ENCODE data around the gene BRD1. TPM values are rescaled to one million over a fixed set of nuclear protein-coding genes. Genes with fewer than 3 reads are reported as not detected.

BRD1 gene
- total and polyA plus RNA-seq, 2 experiments from 2014 or later: 12.3 to 33.8 TPM

DNA sequence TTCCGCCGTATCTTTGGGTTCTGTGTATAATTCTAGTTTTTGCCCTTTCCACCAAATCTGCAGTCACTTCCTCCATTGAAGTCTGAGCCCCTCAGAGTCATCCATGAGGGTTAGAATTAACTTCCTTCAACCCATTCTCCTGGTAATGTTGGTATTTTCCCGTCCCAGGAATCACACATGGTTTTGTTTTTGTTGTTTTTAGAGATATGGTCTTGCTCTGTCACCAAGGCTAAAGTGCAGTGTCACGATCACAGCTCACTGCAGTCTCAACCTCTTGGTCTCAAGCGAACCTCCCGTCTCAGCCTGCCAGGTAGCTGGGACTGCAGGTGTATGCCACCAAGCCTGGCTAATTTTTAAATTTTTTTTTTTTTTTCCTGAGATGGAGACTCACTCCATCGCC lies 44.7 kb upstream of the BRD1 start:
- H3K9me3 Mint-ChIP-seq: peaks cover 23% of the 10 kb centered on the region
- no peaks in the 10 kb centered on the region for H3K27me3 ChIP-seq (ENCODE audit: insufficient read depth)
- no peaks in the 10 kb centered on the region; the same call in 1 of the 2 replicates for H3F3A ChIP-seq (replicated peaks; ENCODE audit: low read depth)
- no peak overlapping the region for H3K27ac Mint-ChIP-seq
- ATAC-seq (no peak), DNase-seq (ENCODE audit: low spot score) (no peak)
- no peak overlapping the region for H3K4me3 Mint-ChIP-seq
- no peaks in the 10 kb centered on the region for H3K27me3 Mint-ChIP-seq (ENCODE audit: insufficient read depth, low read depth, poor library complexity)
- peaks cover 42% of the 10 kb centered on the region for H4K20me1 ChIP-seq (replicated peaks; ENCODE audit: insufficient read depth)
- peaks cover 95% of the 10 kb centered on the region for H3K79me2 ChIP-seq (replicated peaks; ENCODE audit: insufficient read depth)
- H2AFZ ChIP-seq: no peak overlapping the region
- peaks cover under 1% of the 10 kb centered on the region; the same call in 1 of the 3 replicates for H3K4me1 Mint-ChIP-seq
- H3K27ac ChIP-seq (ENCODE audit: low read depth): no peak overlapping the region
- no peak overlapping the region for H3K4me2 ChIP-seq
- peaks cover 4% of the 10 kb centered on the region; the same call in 1 of the 2 replicates for H3K9me2 ChIP-seq (ENCODE audit: insufficient read depth)
- H3K36me3 Mint-ChIP-seq (ENCODE audit: low read depth): peaks cover 55% of the 10 kb centered on the region
- H3K4me1 ChIP-seq (ENCODE audit: insufficient read depth): peaks cover 2% of the 10 kb centered on the region; the same call in 1 of the 2 replicates
- no peaks in the 10 kb centered on the region for H3K36me3 ChIP-seq (ENCODE audit: insufficient read depth)
- TF ChIP-seq ZNF114 (CRISPR knock-in tag; IDR thresholded peaks at IDR 0.05): no peak
- TF ChIP-seq EZH2 (IDR thresholded peaks at IDR 0.05; ENCODE audit: low read depth, unreplicated experiment): no peak
- no peak for TF ChIP-seq ZNF462 (CRISPR knock-in tag; IDR thresholded peaks at IDR 0.05)
- no peak for TF ChIP-seq CREB1 (CRISPR knock-in tag; IDR thresholded peaks at IDR 0.05; ENCODE audit: low read depth)
- TF ChIP-seq ETS1 (IDR thresholded peaks at IDR 0.05): no peak
- TF ChIP-seq JUNB (IDR thresholded peaks at IDR 0.05; ENCODE audit: unreplicated experiment): no peak
- TF ChIP-seq POLR2AphosphoS5 (IDR thresholded peaks at IDR 0.05; ENCODE audit: low read depth): no peak
- no peak for TF ChIP-seq EZH2phosphoT487 (IDR thresholded peaks at IDR 0.05; ENCODE audit: unreplicated experiment)
- TF ChIP-seq CTCF (conservative IDR thresholded peaks at IDR 0.05; ENCODE audit: low read depth in 2 of 2): no peak
- H3K4me3 ChIP-seq: no peak overlapping the region

Measured in GM23338 (cell line).